Stimulated activated CD4-positive, alpha-beta T cell treated with anti-CD3 and anti-CD28 coated beads, Interleukin-12 subunit alpha, Interleukin-12 subunit beta, amount 100 ng/mL, for 48 hours (primary cell): ENCODE results near the gene SLC35D2.
"Not testable (repeated sequence)": the region's sequence is repeated elsewhere in the genome, so short reads cannot be mapped to it uniquely, and the experiment has no call there.

Source experiments
- DNase-seq, 3 donors: peaks; one replicate each; pipeline ENCODE4 v3.0.0-alpha.2; 2020; ENCODE audit warnings: low read depth in 2 of 3, low spot score in 1 of 3

The SLC35D2 gene

GRCh38 chr9:96400132-96400910 lies 16.8 kb upstream of the SLC35D2 start:
- DNase-seq, result no peak

GRCh38 chr9:96399325-96399633 lies 15.8 kb upstream of the SLC35D2 start:
- no peak for DNase-seq

- DNase-seq, result no peak
These were observed 15.2 kb upstream of the SLC35D2 start for GRCh38 chr9:96398582-96399324.

GRCh38 chr9:96395964-96396363 lies 12.5 kb upstream of the SLC35D2 start:
- no peak for DNase-seq

- DNase-seq, result no peak
These were observed 11.5 kb upstream of the SLC35D2 start for GRCh38 chr9:96394832-96395496.

- no peak for DNase-seq
These were observed 8.8 kb upstream of the SLC35D2 start for GRCh38 chr9:96392263-96392662.

GRCh38 chr9:96391021-96391765 lies 7.7 kb upstream of the SLC35D2 start:
- no peak for DNase-seq

GRCh38 chr9:96388144-96388543 lies 4.6 kb upstream of the SLC35D2 start:
- no peak for DNase-seq

- no peak for DNase-seq
These were observed 2.6 kb upstream of the SLC35D2 start for GRCh38 chr9:96386157-96386556.

GRCh38 chr9:96382839-96383164 lies 709 bp downstream of the SLC35D2 start:
- no peak for DNase-seq

GRCh38 chr9:96382175-96382574 lies 1.3 kb downstream of the SLC35D2 start:
- no peak for DNase-seq

- no peak for DNase-seq
These were observed 1.8 kb downstream of the SLC35D2 start for GRCh38 chr9:96381696-96382095.

GRCh38 chr9:96381125-96381524 lies 2.4 kb downstream of the SLC35D2 start:
- no peak for DNase-seq

- no peak for DNase-seq
These were observed 4.0 kb downstream of the SLC35D2 start for GRCh38 chr9:96379461-96379860.

GRCh38 chr9:96378187-96378586 lies 5.3 kb downstream of the SLC35D2 start:
- no peak for DNase-seq

GRCh38 chr9:96376891-96377874 lies 6.3 kb downstream of the SLC35D2 start:
- no peak for DNase-seq

- DNase-seq, result not testable (repeated sequence)
These were observed 8.0 kb downstream of the SLC35D2 start for GRCh38 chr9:96375507-96375906.

GRCh38 chr9:96367943-96368342 lies 15.6 kb downstream of the SLC35D2 start:
- DNase-seq, result no peak

- DNase-seq, result no peak
These were observed 20.1 kb downstream of the SLC35D2 start for GRCh38 chr9:96363175-96363967.

- DNase-seq, result not testable (repeated sequence)
These were observed 21.4 kb downstream of the SLC35D2 start for GRCh38 chr9:96362119-96362518.
